Neural cell (in vitro differentiated cells): ENCODE data around the gene AGTR1.

ENCODE experiments used
- EZH2 ChIP-seq: fragments of 200-600, 300-800 bp; shearing (Covaris generic), sonication (generic); IDR thresholded peaks from 2 replicates; pipeline ENCODE4 v1.6.1; 2014; ENCODE audit warnings: antibody characterized with exemption, low read length, borderline replicate concordance, mild to moderate bottlenecking; ENCODE audit not compliant: insufficient read depth, poor library complexity, severe bottlenecking
- POLR2AphosphoS5 ChIP-seq: IDR thresholded peaks from 2 replicates; pipeline ENCODE4 v1.6.1; 2012
- TF ChIP-seq, protein P1 (sequence below): fragments of 450-650 bp; IDR thresholded peaks from 2 replicates; pipeline ENCODE4 v1.5.1; 2014; ENCODE audit warnings: antibody characterized with exemption, mild to moderate bottlenecking, moderate library complexity; ENCODE audit not compliant: poor library complexity, severe bottlenecking
- TF ChIP-seq, protein P2 (sequence below): IDR thresholded peaks from 2 replicates; pipeline ENCODE4 v1.6.1; 2012; ENCODE audit warnings: borderline replicate concordance

DNA sequence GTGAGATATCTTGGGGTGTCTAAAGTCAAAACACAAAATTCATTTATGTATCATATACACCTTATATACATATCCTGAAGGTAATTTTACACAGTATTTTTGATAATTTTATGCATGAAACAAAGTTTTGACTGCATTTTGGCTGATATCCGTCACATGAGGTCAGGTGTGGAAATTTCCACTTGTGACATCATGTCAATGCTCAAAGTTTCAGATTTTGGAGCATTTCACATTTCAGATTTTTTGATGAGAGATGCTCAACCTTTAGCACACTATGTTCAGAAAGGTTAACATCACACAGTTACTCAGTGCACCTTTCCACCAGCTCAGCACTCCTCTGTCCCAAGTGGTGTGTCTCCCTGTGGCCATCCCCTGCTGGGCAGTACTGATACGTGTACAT is 92.2 kb downstream of the AGTR1 start:
- TF ChIP-seq, protein P1, sequence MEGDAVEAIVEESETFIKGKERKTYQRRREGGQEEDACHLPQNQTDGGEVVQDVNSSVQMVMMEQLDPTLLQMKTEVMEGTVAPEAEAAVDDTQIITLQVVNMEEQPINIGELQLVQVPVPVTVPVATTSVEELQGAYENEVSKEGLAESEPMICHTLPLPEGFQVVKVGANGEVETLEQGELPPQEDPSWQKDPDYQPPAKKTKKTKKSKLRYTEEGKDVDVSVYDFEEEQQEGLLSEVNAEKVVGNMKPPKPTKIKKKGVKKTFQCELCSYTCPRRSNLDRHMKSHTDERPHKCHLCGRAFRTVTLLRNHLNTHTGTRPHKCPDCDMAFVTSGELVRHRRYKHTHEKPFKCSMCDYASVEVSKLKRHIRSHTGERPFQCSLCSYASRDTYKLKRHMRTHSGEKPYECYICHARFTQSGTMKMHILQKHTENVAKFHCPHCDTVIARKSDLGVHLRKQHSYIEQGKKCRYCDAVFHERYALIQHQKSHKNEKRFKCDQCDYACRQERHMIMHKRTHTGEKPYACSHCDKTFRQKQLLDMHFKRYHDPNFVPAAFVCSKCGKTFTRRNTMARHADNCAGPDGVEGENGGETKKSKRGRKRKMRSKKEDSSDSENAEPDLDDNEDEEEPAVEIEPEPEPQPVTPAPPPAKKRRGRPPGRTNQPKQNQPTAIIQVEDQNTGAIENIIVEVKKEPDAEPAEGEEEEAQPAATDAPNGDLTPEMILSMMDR: no peak
- TF ChIP-seq, protein P2, sequence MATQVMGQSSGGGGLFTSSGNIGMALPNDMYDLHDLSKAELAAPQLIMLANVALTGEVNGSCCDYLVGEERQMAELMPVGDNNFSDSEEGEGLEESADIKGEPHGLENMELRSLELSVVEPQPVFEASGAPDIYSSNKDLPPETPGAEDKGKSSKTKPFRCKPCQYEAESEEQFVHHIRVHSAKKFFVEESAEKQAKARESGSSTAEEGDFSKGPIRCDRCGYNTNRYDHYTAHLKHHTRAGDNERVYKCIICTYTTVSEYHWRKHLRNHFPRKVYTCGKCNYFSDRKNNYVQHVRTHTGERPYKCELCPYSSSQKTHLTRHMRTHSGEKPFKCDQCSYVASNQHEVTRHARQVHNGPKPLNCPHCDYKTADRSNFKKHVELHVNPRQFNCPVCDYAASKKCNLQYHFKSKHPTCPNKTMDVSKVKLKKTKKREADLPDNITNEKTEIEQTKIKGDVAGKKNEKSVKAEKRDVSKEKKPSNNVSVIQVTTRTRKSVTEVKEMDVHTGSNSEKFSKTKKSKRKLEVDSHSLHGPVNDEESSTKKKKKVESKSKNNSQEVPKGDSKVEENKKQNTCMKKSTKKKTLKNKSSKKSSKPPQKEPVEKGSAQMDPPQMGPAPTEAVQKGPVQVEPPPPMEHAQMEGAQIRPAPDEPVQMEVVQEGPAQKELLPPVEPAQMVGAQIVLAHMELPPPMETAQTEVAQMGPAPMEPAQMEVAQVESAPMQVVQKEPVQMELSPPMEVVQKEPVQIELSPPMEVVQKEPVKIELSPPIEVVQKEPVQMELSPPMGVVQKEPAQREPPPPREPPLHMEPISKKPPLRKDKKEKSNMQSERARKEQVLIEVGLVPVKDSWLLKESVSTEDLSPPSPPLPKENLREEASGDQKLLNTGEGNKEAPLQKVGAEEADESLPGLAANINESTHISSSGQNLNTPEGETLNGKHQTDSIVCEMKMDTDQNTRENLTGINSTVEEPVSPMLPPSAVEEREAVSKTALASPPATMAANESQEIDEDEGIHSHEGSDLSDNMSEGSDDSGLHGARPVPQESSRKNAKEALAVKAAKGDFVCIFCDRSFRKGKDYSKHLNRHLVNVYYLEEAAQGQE: no peak
- no peak for TF ChIP-seq POLR2AphosphoS5
- no peak for TF ChIP-seq EZH2
